ENCODE results near the gene RASGRF1. TPM values are rescaled to one million over a fixed set of nuclear protein-coding genes. Genes with fewer than 3 reads are reported as not detected.

RASGRF1 gene
- total RNA-seq, 1 donor, result not detected

GRCh38 chr15:79060175-79060574, 30.4 kb downstream of the RASGRF1 start:
- H3K4me3 ChIP-seq (ENCODE audit: low read depth, low read length), result no peak overlapping the region
- no peak for DNase-seq (ENCODE audit: low read depth)
- TF ChIP-seq, protein P1, sequence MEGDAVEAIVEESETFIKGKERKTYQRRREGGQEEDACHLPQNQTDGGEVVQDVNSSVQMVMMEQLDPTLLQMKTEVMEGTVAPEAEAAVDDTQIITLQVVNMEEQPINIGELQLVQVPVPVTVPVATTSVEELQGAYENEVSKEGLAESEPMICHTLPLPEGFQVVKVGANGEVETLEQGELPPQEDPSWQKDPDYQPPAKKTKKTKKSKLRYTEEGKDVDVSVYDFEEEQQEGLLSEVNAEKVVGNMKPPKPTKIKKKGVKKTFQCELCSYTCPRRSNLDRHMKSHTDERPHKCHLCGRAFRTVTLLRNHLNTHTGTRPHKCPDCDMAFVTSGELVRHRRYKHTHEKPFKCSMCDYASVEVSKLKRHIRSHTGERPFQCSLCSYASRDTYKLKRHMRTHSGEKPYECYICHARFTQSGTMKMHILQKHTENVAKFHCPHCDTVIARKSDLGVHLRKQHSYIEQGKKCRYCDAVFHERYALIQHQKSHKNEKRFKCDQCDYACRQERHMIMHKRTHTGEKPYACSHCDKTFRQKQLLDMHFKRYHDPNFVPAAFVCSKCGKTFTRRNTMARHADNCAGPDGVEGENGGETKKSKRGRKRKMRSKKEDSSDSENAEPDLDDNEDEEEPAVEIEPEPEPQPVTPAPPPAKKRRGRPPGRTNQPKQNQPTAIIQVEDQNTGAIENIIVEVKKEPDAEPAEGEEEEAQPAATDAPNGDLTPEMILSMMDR (IDR thresholded peaks at IDR 0.05; ENCODE audit: insufficient read depth, low read length), result no peak

GRCh38 chr15:79059081-79059572, 31.5 kb downstream of the RASGRF1 start:
- TF ChIP-seq, protein P1 (IDR thresholded peaks at IDR 0.05; ENCODE audit: insufficient read depth, low read length), result no peak
- no peak overlapping the region for H3K4me3 ChIP-seq (ENCODE audit: low read depth, low read length)
- DNase-seq (ENCODE audit: low read depth), result no peak

- TF ChIP-seq, protein P1 (IDR thresholded peaks at IDR 0.05; ENCODE audit: insufficient read depth, low read length), result no peak
- no peak for DNase-seq (ENCODE audit: low read depth)
- no peak overlapping the region for H3K4me3 ChIP-seq (ENCODE audit: low read depth, low read length)
Measured at GRCh38 chr15:79058260-79058850, 32.2 kb downstream of the RASGRF1 start.

DNA sequence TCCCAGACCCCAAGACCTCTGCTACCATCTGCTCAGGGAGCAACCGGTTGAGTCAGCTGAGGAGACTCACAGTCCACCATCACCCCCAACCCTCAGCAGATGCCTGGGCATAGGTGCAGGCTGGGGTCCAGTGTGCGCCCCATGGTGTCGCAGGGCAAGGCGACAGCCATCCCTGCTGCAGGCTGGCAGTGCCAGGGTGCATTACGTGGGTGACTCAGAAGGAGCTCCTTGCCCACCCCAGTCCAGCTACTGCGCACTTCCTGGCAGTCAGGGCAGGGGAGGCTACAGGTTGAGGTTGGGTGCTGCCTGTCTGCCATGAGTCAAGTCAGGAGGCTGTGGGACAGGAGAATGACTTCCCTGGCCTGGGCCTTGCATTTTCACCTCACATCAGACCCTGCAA, 33.5 kb downstream of the RASGRF1 start:
- DNase-seq (ENCODE audit: low read depth), result no peak
- TF ChIP-seq, protein P1 (IDR thresholded peaks at IDR 0.05; ENCODE audit: insufficient read depth, low read length), result no peak
- H3K4me3 ChIP-seq (ENCODE audit: low read depth, low read length), result no peak overlapping the region

DNA sequence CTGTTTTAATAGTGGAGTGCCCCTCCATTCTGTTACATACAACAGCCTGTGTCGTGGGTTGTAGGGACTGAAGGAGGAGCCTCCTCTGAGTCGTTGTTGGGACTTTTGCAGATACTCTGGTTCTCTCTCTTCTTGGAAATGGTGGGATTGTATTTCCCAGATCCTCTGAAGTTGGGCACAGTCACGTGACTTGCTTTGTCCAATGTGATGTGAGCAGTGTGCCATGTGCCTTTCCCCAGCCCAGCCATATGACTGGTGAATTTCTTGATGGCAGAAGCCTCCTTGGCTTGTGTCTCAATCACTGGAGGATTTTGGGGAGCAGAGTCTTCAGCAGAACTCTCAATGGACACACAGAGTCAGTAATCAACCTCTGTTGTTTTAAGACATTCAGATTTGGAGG, 36.2 kb downstream of the RASGRF1 start:
- TF ChIP-seq, protein P1 (IDR thresholded peaks at IDR 0.05; ENCODE audit: insufficient read depth, low read length), result no peak
- H3K4me3 ChIP-seq (ENCODE audit: low read depth, low read length), result no peak overlapping the region
- DNase-seq (ENCODE audit: low read depth), result no peak

DNA sequence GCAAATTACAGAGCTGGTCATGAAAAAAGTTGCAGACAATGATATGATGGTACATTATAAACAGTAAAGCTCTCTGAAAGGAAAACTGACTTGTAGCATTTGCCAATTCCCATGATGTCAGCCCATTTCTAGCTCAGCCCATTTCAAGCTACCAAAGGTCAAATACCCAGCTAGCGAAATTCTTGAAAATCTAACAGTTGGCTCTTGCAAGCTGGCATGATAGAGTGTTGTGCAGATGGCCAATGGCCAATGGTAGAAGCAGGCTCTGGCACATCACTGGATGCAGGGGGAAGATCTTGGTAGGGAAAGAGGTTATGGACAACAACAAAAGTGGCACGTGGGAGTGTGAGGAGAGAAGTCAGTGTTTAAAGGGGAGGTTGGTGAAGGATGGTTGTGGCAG, 36.7 kb downstream of the RASGRF1 start:
- no peak for DNase-seq (ENCODE audit: low read depth)
- TF ChIP-seq, protein P1 (IDR thresholded peaks at IDR 0.05; ENCODE audit: insufficient read depth, low read length), result no peak
- H3K4me3 ChIP-seq (ENCODE audit: low read depth, low read length), result no peak overlapping the region
